Ishikawa (cell line): ENCODE data around the gene COG5.

Experiments
- CREB1 ChIP-seq: IDR thresholded peaks from 2 replicates; pipeline ENCODE4 v1.6.1; 2012; ENCODE audit warnings: low read depth
- EP300 ChIP-seq: IDR thresholded peaks from 2 replicates; pipeline ENCODE4 v1.6.1; 2012; ENCODE audit warnings: borderline replicate concordance
- FOXM1 ChIP-seq: IDR thresholded peaks from 2 replicates; pipeline ENCODE4 v1.6.1; 2012; ENCODE audit warnings: low read depth, borderline replicate concordance
- RAD21 ChIP-seq: IDR thresholded peaks from 2 replicates; pipeline ENCODE4 v1.6.1; 2012; ENCODE audit warnings: low read depth
- TAF1 ChIP-seq: IDR thresholded peaks from 2 replicates; pipeline ENCODE4 v1.6.1; 2012; ENCODE audit warnings: low read depth, mild to moderate bottlenecking
- TCF12 ChIP-seq: IDR thresholded peaks from 2 replicates; pipeline ENCODE4 v1.6.1; 2012; ENCODE audit warnings: low read depth
- TEAD4 ChIP-seq: IDR thresholded peaks from 2 replicates; pipeline ENCODE4 v1.6.1; 2012

DNA sequence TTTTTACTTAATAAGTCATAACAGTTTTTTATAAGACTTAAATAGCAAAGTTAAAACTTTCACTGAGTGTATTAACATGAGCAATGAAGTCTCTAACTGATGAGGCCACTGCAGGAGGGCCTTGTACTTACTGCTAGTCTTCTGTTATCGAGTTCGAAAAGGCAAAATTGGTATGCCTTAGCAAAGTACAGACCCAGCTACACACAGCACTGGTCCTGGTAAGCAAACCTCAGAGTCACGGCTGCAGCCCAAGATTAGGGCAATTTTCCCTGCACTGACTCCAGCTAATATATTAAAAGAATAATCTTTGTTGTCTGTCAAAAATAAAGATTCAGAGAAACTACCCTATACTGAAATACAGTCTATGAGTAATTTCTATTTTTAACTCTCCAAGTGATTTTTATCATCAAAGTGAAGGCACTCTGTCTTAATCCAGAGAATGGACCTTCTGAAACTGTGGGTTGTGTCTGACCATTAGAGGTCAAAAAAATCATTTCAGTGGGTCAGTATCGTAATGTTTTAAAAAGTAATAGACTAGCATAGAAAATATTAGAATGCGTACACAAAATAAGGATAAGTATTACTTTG is 309.2 kb downstream of the COG5 start:
- TF ChIP-seq FOXM1 (no peak), RAD21 (no peak), CREB1 (no peak), TCF12 (no peak), EP300 (no peak), TAF1 (no peak), TEAD4 (no peak)
